NCI-H1417 (cell line): ENCODE data around the gene DRC7.

Source experiments
- DNase-seq, 3 experiments: peaks; one replicate each; lab custom pipeline; 2025; lab: John Stamatoyannopoulos, UW

DRC7 gene

DNA sequence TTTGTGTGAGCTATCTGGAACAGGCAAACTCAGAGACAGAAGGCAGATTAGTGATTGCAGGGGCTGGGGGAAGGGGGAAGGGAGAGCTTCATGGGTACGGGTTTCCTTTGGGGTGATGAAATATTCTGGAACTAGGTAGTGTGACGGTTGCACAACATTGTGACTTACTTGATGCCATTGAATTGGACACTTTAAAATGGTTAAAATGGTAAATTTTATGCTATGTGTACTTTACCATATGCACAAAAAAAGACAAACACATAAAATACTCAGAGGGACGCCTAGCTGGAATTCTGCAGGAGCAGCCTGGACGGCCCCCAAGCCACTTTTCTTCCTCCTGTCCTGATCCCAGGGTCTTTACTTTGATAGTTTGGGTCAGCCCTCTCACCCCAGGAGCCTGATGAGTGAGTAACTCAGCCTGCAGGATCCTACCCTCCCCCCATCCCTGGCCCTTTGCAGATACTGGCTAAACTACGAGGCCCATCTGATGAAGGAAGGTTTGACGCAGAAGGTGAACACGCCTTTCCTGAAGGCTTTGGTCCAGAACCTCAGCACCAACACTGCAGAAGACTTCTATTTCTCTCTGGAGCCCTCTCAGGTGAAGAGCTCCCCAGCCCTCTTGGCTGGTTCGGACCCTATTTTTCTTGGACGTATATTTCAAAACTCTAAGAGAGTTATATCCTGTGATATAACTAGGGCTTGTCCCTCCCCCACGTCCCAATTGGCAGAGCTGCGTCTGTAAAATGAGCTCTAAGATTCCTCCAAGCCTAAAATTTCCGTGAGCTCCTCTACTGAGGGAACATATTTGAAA is 18.7 kb upstream of the DRC7 start:
- no peak for DNase-seq

DNA sequence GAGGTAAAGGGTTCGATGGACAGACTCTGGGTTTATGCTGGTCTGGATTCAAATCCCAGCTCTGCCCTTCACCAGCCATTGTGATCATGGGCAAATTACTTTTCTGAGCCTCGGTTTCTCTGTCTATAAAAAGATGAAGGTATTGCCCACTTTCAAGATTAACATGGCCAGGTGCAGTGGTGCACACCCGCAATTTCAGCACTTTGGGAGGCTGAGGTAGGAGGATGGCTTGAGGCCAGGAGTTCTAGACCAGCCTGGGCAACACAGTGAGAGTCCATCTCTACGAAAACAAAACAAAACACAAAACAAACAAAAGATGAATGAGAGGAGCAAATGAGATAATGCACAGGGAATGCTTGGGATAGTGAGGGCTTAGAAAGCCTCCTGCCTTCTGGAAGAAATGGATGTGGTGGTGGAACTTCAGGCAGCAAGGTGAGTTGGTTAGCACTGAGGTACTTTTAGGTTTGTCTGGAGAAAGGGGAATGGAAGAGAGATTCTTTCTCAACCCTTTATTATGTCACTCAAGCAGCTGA is 18.0 kb upstream of the DRC7 start:
- DNase-seq, result no peak

DNA sequence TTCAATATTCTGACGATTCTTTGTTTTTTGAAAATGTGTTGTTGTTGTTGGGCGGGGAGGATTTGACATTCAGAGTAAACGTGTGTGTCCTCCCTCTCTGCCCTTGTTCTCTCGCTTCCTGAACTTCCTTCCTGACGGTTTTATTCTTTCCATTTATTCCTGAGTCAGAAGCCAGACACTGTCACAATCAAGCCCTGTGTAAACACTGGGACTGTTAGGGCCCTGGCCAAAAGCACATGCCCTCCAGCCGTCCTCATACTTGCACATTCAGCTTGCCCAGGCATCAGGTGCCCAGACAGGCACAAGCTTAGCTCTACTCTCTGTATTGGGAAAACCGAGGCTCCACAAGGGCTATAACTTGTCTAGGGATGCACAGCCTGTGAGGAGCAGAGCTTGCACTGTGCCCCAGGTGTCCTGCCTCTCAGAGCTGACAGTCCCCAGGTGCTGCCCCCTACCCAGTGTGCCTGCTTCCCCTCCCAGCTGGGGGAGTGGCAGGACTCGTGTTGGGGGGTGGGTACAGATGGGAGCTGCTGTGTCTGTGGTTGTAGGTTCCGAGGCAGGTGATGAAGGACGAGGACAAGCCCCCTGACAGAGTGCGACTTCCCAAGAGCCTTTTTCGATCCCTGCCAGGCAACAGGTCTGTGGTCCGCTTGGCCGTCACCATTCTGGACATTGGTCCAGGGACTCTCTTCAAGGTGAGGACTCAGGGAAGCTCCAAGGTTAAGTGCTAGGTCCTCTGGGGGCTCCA is 16.8 kb upstream of the DRC7 start:
- DNase-seq, result peak in 1 of 3 experiments; percentile 31

DNA sequence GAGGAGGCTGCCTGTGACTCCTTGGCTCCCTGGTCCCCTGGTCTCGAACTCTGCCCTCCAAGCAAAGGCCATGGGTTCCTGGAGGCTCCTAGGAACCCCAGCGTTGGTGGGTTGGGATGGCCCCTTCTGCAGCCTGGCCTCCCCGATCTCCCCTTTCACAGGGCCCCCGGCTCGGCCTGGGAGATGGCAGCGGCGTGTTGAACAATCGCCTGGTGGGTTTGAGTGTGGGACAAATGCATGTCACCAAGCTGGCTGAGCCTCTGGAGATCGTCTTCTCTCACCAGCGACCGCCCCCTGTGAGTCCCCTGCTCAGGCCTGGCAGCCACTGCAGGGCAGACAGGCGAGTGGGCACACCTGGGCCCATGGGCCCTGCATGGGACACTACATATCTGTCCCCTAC is 15.6 kb upstream of the DRC7 start:
- DNase-seq, result no peak

DNA sequence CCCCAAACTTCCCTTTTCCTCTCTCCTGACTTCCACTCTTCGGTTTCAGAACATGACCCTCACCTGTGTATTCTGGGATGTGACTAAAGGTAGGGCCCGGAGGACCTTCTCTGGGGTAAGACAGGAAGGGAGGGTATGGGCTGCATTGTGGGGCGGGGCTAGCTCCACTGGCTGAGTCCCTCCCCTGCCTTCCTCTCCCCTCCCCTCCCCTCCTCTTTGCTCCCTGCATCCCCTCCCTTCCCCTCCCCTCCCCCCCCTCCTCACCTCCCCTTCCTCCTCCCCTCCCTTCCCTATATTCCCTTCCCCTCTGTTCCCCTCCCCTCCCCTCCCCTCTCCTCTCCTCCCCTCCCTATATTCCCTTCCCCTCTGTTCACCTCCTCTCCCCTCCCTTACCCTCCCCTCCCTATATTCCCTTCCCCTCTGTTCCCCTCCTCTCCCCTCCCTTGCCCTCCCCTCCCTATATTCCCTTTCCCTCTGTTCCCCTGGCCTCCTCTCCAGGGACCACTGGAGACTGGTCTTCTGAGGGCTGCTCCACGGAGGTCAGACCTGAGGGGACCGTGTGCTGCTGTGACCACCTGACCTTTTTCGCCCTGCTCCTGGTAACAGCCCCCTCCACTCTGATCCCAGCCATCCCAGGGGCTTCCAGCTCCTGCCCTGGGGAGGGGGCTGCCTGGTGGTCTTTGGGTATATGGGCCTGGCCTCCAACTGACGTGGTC is 14.7 kb upstream of the DRC7 start:
- DNase-seq, result no peak

DNA sequence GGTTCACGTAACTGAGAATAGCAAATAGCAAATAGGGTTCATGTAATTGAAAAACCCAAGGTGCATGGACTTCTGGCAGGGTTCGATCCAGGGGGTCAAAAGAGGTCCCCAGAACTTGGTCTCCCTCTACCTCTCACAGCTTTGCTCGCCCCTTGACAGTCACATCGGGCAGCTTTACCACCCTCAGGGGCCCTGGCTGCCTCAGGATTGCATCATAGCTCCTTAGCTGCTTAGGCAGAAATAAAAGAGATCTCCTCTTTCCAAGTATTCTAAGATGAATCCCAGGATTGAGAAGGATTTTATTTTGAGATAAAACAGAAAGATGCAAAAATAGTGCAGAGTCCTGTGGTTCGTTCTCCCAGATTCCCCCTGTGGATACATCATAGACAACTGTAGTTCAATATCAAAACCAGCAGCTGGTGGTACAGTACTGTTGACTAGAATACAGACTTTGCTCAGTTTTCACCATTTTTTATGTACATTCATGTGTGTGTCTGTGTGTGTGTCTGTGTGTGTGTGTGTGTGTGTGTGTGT is 13.7 kb upstream of the DRC7 start:
- no peak for DNase-seq

DNA sequence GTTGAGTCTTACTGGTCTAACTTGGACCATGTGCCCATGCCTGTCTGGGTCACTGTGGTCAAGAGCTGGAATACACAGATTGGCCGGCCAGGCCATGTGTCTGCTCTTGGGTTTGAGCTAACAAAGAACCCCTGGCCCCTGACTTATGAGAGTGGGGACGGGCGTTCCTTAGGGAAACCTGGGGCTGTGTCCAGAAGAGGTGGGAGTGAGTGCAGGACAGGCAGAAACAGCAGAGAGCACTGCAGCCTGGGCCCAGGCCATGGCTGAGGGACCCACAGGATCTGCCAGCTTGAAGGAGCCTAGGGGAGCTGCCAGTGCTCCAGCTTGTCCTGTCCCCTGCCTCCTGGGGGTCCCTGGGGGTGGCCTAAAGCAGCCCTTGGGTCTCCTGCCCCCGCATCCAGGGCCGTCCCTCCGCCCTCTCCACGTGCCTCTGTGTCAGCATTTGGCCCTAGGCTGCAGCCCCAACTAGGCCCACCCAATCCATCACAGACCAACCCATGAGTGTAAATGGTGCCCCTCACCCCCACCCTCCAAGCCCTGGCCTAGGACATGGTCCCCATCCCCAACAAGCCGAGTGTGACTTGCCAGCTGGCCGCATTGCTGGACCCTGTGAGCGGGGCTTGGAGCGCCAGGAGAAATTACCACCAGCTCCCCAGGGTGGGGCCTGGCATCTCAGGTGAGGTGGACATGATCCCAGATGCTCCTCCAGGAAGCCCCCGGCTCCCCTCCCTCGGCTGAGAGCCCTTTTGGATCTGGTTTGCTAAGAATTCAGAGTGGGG is 12.5 kb upstream of the DRC7 start:
- DNase-seq, result no peak

DNA sequence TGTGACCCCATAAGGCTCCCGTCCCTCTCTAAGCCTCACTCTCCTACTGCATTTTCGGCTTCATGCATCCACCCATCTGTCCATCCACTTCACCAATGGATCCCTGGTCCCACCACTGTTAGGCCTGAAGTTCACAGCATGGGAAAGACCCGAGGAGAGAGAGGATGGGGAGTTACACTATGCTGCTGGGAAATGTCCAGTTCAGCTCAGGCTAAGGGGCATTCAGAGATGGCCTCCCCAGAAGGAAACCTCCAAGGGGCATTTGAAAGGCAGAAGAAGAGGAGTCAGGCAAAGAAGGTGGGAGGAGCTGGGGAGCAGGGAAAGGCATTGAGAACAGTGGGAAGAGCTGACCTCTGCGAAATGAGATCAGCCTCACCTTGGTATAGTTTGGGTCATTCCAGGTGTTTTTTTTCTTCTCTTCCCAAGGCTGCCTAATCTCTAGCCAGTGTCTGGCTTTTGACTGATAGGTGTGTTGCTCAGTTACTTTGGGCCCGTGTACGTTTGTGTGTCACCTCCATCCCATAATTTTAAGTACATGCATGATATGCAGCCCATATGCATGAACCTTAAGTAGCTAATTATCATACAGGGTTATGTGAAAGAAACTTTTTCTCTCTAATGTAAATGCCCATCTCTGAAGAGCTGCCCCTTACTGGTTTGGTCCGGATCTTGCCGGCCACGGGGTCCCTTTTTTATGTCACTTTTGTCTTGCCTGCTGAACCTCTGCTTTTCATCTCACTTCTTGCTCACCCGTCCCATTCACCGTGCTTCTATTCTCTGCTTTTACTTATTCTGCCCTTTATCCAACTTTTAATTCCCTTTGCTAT is 11.6 kb upstream of the DRC7 start:
- DNase-seq, result no peak

DNA sequence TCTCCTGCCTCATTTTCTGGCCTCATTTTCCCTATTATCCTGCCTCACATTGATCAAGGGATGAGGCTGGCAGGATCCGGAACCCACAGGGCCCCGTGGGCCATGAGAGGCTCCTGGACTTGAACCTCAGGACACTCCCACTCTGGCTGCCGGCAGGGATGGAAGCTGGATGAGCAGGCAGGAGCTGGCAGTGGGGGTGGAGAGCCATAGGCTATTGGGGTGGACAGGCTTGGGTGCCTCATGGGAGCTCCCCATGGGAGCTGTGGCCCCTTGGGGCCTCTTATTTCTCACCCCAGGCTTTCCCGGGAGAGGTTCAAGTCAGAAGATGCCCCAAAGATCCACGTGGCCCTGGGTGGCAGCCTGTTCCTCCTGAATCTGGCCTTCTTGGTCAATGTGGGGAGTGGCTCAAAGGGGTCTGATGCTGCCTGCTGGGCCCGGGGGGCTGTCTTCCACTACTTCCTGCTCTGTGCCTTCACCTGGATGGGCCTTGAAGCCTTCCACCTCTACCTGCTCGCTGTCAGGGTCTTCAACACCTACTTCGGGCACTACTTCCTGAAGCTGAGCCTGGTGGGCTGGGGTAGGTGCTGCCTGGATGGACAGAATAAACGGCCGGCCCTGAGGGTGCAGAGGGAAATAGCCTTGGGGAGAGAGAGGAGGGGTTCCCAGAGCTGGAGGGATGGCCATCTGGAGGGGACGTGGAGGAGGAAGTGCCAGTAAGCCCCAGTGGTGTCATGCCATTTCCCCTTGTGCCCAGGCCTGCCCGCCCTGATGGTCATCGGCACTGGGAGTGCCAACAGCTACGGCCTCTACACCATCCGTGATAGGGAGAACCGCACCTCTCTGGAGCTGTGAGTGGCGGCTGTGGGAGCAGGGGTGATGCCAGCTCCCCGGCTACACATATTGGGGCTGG is 10.7 kb upstream of the DRC7 start:
- DNase-seq, result no peak

DNA sequence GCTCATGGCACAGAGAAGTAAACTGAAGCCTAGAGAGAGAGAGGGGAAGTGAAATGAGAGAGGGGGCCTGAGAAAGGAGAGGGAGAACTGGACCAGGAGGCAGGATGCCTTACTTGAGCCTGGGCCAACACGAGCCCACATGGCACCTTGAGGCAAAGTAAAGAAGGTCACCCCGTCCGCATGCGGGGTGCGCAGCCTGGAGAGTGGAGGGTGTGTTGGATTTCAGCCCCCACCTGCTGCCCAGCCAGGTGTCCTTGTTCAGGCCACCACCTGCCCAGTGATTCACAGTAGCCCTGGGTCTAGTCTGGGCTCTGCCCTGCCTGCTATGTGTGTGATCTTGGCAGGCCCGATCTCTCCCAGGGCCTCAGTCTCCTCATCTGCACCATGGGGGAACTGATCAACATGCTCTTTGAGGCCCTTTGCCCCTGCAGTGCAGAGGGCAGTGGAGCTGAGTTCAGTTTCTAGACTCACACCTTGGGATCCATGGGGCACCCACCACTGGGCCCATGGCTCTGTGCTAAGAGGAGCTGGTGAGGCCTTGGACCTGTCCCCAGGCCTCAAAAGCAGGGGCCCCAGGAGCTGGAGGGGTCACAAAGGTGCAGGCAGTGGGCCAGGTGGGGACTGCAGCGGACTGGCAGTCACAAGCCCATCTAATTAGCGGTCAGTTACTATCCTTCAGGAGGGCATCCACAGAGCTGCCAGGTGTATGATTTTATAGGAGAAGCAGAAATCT is 9.8 kb upstream of the DRC7 start:
- no peak for DNase-seq

DNA sequence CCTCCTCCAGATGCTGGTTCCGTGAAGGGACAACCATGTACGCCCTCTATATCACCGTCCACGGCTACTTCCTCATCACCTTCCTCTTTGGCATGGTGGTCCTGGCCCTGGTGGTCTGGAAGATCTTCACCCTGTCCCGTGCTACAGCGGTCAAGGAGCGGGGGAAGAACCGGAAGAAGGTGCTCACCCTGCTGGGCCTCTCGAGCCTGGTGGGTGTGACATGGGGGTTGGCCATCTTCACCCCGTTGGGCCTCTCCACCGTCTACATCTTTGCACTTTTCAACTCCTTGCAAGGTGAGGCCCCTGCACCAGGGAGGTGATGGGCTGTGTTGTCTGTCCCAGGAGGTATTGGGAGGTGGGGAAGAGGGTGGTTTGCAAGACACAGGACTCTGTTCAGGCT is 9.0 kb upstream of the DRC7 start:
- DNase-seq, result no peak

DNA sequence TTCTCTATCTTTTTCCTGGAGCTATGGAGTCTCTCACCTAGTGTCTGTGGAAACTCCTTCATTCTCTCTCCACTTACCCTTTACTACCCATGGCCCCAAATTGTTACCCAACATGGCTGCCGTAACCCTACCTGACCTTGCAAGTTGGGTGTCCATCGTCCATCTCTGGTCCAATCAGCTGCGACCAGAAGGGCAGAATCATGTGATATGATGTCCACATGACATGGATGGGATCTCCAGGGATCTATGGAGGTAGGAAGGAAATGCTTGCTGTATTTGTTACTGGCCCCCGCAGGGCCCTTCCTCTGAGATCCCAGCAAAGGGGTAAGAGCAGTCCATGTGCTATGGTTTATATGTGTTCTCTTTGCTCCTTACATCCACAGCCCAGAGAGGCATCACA is 8.0 kb upstream of the DRC7 start:
- no peak for DNase-seq

DNA sequence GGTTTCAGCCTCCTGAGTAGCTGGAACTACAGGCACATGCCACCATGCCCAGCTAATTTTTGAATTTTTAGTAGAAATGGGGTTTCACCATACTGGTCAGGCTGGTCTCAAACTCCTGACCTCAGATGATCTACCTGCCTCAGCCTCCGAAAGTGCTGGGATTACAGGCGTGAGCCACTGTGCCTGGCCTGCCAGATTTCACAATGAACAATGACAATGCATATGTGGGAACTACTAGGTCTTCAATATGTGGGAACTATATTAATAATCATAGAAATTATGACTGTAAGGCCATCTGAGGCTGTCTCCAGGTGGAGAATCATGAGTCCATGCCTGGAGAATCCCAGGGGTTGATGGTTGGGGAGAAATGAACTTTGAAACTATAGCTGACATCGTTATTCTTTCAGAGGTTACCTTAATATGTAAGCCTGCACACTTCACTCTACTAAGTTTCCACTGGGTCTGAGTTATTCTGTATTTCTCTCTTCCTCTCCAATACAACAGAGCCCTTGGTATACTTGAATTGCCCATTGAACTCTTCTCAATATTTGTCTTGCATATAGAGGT is 7.2 kb upstream of the DRC7 start:
- no peak for DNase-seq

DNA sequence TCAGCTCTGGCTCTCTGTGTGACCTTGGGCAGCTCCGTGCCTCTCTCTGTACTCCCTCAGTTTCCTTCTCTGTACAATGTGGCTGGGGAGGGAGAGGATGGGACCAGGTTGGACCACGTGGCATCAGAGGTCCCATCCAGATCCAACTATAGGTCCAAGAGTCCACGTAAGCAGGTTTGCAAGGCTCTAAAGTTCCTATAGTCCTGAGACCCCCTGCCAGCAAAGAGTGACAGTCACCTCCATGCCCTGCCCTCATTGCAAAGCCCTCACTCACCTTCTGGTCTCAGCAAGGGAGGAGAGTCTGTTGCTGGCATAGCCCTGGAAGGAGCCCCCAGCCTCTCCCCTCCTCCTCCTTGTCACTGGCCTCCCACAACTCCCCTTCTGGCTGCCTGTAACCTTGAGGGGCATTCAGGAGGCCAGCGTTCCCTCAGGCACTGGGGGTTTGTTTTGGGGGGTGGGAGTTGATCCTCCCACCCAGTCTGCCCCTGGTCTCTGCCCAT is 6.1 kb upstream of the DRC7 start:
- no peak for DNase-seq

DNA sequence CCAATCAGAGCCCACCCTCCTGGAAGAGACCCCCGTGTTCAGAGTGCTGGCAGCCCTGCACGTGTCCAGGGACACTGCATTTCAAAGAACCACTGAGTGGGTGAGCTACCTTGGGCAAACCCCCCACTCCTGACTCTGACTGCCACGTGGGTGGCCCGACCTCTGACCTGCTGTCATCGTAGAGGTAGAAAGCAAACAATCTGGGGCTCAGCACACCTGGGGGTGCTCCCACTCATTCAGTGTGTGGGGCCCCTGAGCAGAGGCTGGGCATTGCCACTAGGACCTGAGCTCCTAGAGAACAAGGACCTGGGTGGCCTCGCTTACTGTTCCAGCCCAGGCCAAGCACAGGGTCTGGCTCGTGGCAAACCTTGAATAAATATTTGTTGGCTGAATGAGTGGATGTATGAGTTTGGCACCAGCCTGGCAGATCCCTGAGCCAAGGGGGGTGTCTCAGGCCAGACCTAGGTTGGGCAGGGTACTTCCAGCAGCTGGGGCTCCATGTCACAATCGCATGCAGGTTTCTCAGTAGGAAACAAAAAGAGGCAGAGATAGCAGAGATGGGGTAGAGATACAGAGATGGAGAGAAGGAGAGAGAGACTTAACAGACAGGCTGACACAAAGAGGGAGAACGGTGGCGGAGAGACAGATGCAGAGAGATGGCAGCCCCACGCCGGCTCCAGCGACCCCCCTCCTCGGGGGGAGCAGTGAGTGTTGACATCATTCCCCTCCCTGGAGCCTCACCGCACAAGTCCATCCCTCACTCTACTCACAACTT is 5.4 kb upstream of the DRC7 start:
- no peak for DNase-seq

DNA sequence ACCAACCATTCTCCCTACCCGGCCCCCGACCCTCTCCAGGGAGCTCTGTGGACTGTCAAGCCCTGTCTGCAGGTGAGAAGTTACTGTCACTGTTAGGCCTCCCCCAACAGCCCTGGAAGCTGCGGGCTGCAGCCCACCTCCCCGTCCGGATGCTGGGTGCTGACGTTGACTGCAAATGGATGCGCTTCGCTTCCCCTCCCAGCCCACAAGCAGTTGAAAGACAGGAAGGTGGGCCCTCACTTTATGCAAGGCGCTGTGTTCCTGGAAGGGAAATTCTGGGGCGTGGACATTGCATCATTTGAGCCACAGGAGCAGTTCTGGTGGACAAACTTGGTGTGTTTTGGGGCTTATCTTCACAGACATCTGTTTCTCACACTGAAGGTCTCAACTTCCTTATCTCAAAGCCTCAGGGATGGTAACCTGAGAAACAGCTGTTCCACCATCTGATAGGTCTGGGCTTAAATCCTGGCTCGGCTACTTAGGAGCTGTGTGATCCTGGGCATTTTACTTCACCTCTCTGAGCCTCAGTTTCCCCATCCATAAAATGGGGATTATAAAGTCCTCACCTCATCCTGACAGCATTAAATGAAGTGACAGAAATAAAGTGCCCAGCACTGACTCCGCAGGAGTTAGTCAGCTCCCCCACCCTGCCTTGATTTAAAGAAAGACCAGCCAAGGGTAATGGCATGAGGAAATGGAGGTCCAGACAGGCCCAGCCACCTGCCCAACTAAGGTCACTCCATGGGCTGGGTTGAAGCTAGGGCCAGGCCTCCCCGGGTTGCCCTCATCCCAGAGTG is 4.6 kb upstream of the DRC7 start:
- DNase-seq, result no peak
